ENCODE measurements around the gene WSCD2. TPM values are rescaled to one million over a fixed set of nuclear protein-coding genes. Genes with fewer than 3 reads are reported as not detected.

The WSCD2 gene
- total RNA-seq, 2 donors from 2014 or later: 6.5 to 6.7 TPM

- Histone ChIP-seq H3K4me3 (no peak overlapping the region), H3K27me3 (replicated peaks; ENCODE audit: insufficient read depth) (no peaks in the 10 kb centered on the region), H3K36me3 (no peaks in the 10 kb centered on the region), H3K4me1 (replicated peaks) (no peaks in the 10 kb centered on the region), H3K27ac (no peak overlapping the region), H3K9me3 (no peaks in the 10 kb centered on the region)
- intact Hi-C loops (cut with DNase I): no loop called here
- DNase-seq (ENCODE audit: low spot score): no peak
- TF ChIP-seq POLR2AphosphoS5 (IDR thresholded peaks at IDR 0.05) (no peak), POLR2A (IDR thresholded peaks at IDR 0.05) (no peak), CTCF (IDR thresholded peaks at IDR 0.05) (no peak)
- WGBS: 40% methylated on average over 1 of the region's 1 CpG
Measured at GRCh38 chr12:108268397-108268796, 139.3 kb downstream of the WSCD2 start.

- H3K9me3 ChIP-seq: no peaks in the 10 kb centered on the region
- DNase-seq (ENCODE audit: low spot score): no peak
- 64% methylated on average over 1 of the region's 1 CpG for WGBS
- H3K27ac ChIP-seq: no peak overlapping the region
- intact Hi-C loops (cut with DNase I): no loop called here
- no peak overlapping the region for H3K4me3 ChIP-seq
- TF ChIP-seq POLR2AphosphoS5 (IDR thresholded peaks at IDR 0.05): no peak
- no peak for TF ChIP-seq POLR2A (IDR thresholded peaks at IDR 0.05)
- TF ChIP-seq CTCF (IDR thresholded peaks at IDR 0.05): no peak
- H3K4me1 ChIP-seq (replicated peaks): no peaks in the 10 kb centered on the region
- H3K36me3 ChIP-seq: no peaks in the 10 kb centered on the region
- no peaks in the 10 kb centered on the region for H3K27me3 ChIP-seq (replicated peaks; ENCODE audit: insufficient read depth)
Measured at GRCh38 chr12:108269224-108269623, 140.1 kb downstream of the WSCD2 start.

- H3K27me3 ChIP-seq (replicated peaks; ENCODE audit: insufficient read depth): no peaks in the 10 kb centered on the region
- no peaks in the 10 kb centered on the region for H3K4me1 ChIP-seq (replicated peaks)
- no peaks in the 10 kb centered on the region for H3K36me3 ChIP-seq
- TF ChIP-seq POLR2AphosphoS5 (IDR thresholded peaks at IDR 0.05): no peak
- TF ChIP-seq POLR2A (IDR thresholded peaks at IDR 0.05): no peak
- no peak for TF ChIP-seq CTCF (IDR thresholded peaks at IDR 0.05)
- no peak overlapping the region for H3K27ac ChIP-seq
- WGBS: 55% methylated on average over 2 of the region's 2 CpGs
- no peak overlapping the region for H3K4me3 ChIP-seq
- DNase-seq (ENCODE audit: low spot score): no peak
- intact Hi-C loops (cut with DNase I): no loop called here
- no peaks in the 10 kb centered on the region for H3K9me3 ChIP-seq
Measured at GRCh38 chr12:108270035-108270848, 141.2 kb downstream of the WSCD2 start.

- Histone ChIP-seq H3K27ac (no peak overlapping the region), H3K4me1 (replicated peaks) (no peaks in the 10 kb centered on the region), H3K36me3 (no peaks in the 10 kb centered on the region), H3K9me3 (no peaks in the 10 kb centered on the region), H3K27me3 (replicated peaks; ENCODE audit: insufficient read depth) (no peaks in the 10 kb centered on the region), H3K4me3 (no peak overlapping the region)
- no peak for DNase-seq (ENCODE audit: low spot score)
- WGBS: 73% methylated on average over 2 of the region's 2 CpGs
- intact Hi-C loops (cut with DNase I): no loop called here
- TF ChIP-seq POLR2AphosphoS5 (IDR thresholded peaks at IDR 0.05): no peak
- TF ChIP-seq POLR2A (IDR thresholded peaks at IDR 0.05): no peak
- TF ChIP-seq CTCF (IDR thresholded peaks at IDR 0.05): no peak
Measured at GRCh38 chr12:108270849-108271143, 141.7 kb downstream of the WSCD2 start.

All from prostate gland (tissue), 2 donors.